ENCODE results near the gene MAP3K13.
A peak's percentile ranks its signal among the peaks of the same experiment; 100 is the strongest.
"Not testable (repeated sequence)": the region's sequence is repeated elsewhere in the genome, so short reads cannot be mapped to it uniquely, and the experiment has no call there.

Gene MAP3K13

DNA sequence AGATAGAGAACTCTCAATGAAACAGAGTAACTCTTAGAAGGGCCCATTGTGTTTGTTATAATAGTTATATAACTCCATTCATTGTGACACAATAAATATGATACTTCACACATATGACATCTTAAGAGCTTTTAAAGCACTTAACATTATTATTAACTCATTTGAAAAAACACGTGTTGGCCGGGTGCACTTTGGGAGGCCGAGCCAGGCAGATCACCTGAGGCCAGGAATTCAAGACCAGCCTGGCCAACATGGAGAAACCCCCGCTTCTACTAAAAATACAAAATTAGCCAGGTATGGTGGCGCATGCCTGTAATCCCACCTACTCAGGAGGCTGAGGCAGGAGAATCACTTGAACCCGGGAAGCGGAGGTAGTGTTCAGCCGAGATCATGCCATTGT, 88.5 kb downstream of the MAP3K13 start:
- not testable (repeated sequence) for DNase-seq (ENCODE audit: low spot score)

DNA sequence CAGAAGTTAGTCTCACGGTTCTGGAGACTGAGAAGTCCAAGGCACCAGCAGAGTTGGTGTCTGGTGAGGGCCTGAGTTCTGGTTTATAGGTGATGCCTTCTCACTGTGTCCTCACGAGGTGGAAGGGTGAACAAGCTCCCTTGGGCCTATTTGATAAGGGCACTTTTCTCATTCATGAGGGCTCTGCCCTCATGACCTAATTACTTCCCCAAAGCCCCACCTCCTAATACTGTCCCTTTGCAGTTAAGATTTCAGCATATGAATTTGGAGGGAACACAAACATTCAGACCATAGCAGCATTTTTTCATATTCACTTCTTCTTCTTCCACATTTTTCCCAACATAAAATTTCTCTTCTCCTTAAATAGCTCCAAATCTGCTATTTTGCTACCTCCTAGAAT, 94.4 kb downstream of the MAP3K13 start:
- DNase-seq (ENCODE audit: low spot score): no peak

DNA sequence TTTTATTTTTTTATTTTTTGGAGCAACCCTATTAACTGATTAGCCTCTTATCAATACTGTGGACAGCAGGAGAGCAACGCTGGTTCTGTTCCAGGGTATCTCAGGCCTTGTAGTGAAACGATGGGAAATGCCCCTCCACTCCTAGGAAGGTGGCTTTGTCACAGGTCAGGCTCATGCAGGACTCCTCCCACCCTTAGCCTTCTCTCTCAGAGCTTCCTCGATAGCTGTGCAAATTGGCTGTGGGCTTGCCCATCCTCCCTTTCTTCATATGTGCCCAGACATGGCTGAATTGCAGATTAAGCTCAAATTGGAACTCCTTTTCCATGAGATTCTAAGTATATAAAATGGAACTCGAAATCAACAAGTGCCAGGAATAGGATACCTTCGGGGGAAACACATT, 97.4 kb downstream of the MAP3K13 start:
- DNase-seq (ENCODE audit: low spot score): no peak

DNA sequence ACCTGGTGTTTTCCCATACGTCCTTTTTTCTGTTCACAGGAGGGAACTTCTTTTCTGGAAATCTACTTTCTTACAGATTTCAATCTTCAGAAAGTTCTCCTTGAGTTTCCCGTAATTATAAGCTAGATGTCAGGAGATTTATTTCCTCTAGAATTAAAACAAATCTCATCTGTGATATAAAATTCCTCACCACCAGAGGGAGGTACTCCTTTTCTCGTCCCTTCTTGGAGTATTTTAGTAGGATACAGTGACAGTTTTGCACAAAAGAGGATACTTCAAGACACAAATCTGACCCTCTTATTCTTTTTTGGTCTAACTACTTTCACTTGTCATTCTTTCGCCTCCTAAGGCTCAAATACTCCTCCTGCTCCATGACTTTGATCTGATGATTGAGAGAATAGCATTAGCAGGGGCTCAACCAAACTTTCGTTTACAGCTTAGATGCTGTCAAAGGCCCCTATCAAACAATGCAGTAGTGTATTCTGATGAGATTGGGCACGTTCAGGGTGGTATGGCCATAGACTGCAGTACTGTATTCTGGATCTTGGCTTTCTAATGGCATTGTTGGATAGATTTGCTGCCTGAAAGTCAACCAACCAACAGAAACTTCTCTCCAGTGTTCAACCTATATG, 97.9 kb downstream of the MAP3K13 start:
- DNase-seq (ENCODE audit: low spot score): peak; percentile 39

DNA sequence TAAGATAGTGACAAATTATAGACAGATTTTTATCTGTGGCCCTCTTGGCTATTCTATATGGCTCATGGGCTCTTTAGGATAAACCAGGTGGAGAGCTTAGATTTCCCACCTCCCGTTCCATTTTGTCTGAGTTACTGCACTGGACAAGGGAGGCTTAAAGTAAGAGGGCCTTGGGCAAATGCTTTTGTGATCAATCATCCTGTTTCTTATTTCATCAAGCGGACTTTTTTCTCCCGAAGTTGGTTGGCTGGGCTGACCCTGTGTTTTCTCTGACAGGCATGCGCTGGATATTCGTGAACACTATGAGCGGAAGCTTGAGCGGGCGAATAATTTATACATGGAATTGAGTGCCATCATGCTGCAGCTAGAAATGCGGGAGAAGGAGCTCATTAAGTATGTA, 102.5 kb downstream of the MAP3K13 start:
- DNase-seq (ENCODE audit: low spot score): no peak

DNA sequence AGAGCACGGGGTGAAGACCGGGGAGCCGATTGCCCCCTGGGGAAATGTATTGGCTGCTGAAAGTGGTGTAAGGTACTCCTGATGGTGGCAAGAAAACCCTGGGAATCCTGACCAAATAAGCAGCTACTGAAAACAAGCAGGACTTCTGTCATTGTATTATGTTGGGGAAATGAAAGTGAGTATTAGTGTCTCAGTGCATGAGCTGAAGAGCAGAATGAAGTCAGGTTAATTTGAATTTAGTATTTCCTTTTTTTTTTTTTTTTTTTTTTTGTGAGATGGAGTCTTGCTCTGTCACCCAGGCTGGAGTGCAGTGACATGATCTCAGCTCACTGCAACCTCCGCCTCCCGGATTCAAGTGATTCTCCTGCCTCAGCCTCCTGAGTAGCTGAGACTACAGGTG, 103.2 kb downstream of the MAP3K13 start:
- DNase-seq (ENCODE audit: low spot score): not testable (repeated sequence)

DNA sequence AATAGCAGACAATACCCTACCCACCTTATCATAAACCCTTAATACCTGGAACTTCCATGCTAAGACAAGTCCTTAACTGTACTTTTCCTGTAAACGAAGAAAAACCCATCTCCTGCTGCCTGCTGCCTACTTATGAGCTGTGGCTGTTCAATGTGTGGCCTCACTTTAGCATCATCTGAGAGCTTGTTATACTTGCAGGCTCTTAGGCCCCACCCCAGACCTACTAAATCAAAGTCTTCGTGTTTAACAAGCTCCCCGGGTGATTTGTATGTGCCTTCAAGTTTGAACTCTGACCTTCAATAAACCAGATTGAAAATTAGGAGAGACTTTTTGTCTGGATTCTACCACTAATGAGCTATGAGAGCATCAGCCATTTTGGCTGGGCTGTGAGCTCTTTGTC, 106.6 kb downstream of the MAP3K13 start:
- DNase-seq (ENCODE audit: low spot score): no peak

DNA sequence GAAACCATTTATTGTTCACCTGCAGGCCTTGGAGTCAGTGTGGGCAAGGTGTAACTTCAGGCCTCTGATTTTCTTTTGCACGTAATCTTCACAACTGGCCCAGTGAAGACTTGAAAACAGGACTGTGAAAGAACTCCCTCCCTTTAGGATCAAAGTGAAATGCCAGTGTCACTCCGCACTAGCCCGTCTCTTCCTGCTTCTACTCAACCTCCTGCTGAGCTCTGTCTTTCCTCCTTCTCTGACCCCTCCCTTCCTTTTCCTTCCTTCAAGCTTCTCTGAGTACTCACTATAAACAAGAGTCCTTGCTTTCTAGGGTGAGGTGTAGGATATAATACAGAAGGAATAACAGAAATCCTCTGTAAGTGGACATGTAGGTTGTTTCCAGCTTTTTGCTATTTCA, 107.4 kb downstream of the MAP3K13 start:
- no peak for DNase-seq (ENCODE audit: low spot score)

DNA sequence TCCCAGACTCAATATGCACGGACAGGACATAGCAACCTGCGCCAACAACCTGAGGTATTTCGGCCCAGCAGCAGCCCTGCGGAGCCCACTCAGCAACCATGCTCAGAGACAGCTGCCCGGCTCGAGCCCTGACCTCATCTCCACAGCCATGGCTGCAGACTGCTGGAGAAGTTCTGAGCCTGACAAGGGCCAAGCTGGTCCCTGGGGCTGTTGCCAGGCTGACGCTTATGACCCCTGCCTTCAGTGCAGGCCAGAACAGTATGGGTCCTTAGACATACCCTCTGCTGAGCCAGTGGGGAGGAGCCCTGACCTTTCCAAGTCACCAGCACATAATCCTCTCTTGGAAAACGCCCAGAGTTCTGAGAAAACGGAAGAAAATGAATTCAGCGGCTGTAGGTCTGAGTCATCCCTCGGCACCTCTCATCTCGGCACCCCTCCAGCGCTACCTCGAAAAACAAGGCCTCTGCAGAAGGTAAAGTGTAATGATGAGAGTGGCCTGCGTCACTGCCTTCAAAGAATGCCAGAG, 110.4 kb downstream of the MAP3K13 start:
- DNase-seq (ENCODE audit: low spot score): no peak

DNA sequence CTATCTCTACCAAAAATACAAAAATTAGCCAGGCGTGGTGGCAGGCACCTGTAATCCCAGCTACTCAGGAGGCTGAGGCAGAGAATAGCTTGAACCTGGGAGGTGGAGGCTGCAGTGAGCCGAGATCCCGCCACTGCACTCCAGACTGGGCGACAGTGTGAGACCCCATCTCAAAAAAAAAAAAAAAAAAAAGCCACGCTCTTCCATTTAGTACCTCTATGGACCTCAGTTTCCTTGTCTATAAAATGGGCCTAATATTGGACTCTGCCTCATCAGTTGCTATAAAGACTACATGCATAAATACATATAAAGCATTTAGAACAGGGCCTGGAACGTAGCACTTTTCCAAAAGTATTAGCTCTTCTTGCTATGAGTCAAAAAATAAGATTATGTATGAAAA, 112.0 kb downstream of the MAP3K13 start:
- not testable (repeated sequence) for DNase-seq (ENCODE audit: low spot score)

DNA sequence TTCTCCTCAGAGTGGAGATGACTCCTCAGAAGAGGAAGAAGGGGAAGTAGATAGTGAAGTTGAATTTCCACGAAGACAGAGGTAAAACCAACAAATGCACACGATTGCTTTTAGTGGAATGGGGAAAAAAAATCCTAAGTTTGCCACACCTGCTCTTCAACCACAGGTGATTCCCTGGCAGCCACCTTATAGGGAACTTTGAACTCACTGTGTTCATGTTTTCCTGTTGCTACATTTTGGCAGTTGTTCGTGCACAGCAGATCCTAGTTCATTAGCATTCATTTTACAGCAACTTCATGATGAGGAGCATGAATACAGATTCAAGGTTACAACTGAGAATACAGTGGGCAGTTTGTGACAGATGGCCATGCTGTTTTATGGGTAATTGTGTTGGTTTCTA, 114.4 kb downstream of the MAP3K13 start:
- DNase-seq (ENCODE audit: low spot score): no peak

DNA sequence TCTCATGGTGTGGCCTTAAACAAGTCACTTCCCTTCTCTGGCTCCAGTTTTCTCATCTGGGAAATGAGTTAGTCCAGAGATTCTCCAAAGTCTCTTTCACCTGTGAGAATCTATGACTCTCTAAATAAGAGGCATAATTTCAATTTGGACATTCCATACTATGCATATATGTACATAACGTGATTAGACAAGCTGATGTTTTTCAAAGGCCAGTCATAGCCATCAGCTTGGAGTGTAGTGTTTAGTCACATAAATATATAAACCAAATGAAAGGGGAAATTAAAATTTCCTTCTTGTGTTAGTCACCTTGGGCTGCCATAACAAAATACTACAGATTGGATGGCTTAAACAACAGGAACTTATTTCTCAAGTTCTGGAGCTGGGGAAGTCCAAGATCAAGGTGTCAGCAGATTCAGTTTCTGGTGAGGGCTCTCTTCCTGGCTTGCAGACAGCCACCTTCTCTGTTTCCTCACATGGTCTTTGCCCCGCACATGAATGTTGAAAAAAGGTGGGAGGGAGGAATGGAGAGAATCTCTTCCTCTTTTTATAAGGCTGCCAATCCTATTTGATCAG, 116.5 kb downstream of the MAP3K13 start:
- no peak for DNase-seq (ENCODE audit: low spot score)

DNA sequence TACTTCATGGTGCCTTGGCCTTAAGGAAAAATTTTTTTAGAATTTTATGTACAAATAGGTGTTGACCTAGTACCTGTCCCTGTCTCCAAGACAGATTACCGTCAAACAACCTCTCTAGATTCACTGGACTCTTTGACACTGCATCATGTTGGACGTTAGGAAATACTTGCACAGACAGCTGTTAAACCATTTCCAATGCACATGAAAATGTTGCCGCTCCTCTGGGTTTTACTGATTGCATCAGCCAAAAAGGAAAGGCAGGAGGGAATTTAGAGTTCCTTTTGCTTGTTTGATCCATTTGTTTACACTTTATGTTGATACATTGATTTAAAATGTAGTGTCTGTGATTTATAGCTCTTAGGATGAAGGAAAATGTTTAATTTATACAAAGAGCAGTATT, 121.4 kb downstream of the MAP3K13 start:
- no peak for DNase-seq (ENCODE audit: low spot score)

DNA sequence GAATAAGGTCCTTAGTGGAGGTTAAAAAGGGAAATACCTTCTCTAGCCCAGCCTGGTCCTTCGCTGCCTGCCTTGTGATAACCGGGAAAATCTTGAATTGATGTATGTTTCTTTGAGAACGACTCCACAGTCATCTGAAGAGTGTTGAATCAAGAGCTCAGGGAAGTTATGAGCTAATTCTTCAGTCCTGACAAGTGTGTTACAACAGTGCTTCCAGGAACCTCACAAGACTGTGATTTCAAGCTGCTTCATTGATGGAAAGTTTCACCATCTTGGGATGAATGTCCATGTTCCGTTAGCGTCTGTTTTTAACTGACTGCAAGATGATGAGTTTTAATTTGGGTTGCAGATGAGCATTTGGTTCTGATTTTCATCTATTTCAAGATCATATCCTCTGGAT, 123.5 kb downstream of the MAP3K13 start:
- no peak for DNase-seq (ENCODE audit: low spot score)

DNA sequence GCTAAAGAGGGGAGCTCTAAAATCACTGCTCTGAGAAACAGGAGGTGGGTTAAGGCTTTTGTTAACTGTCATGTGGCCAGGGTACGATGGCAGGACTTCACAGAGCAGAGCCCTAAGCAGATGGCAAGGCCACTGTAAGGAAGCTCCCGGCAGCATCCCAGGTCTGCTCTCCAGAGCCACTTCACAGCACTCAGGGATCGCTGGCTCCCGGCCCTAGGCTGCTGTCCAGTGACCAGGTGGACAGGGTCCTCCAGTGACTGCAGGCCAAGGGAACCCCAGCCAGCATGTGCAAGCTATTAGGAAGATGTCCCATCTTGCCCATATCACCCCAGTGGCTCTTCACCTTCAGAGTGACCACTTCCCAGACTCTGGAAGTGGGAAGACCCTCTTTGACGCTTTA, 125.5 kb downstream of the MAP3K13 start:
- DNase-seq (ENCODE audit: low spot score): no peak

DNA sequence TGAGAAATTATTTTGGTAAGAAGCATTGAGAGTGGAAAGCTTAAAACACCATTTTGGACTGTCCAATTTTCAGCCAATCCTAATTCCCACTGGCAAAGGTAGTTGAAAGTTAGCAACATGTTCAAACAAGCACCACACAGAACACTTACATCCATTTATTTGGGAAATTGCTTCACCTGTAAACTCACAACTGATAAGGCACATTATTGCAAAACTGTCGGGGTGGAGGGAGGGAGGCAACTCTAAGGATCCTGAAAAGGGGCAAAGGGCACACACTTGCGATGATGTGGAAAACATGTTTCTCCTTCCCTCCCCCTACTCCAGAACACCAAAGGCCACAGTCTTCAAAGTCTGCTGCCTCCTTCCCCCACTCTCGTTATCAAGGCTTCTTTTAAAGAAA, 126.5 kb downstream of the MAP3K13 start:
- DNase-seq (ENCODE audit: low spot score): no peak

DNA sequence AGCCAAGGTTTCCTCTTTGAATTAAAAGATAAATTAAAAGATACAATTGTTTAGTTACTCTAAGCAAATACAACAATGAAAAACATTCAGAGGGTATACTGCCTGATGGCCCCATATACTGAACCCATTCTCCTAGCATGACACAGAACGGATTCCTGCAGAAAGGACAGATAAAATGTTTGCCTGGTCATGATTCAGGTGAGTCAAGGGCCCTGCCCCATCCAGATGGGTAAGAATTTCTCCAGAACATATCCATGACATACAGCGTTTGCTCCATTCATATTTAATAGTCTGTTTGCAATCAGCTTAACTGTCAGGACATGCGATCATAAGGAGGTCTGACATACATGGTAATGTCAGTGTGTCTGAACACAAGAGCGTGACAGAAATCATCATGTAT, 127.3 kb downstream of the MAP3K13 start:
- DNase-seq (ENCODE audit: low spot score): no peak

DNA sequence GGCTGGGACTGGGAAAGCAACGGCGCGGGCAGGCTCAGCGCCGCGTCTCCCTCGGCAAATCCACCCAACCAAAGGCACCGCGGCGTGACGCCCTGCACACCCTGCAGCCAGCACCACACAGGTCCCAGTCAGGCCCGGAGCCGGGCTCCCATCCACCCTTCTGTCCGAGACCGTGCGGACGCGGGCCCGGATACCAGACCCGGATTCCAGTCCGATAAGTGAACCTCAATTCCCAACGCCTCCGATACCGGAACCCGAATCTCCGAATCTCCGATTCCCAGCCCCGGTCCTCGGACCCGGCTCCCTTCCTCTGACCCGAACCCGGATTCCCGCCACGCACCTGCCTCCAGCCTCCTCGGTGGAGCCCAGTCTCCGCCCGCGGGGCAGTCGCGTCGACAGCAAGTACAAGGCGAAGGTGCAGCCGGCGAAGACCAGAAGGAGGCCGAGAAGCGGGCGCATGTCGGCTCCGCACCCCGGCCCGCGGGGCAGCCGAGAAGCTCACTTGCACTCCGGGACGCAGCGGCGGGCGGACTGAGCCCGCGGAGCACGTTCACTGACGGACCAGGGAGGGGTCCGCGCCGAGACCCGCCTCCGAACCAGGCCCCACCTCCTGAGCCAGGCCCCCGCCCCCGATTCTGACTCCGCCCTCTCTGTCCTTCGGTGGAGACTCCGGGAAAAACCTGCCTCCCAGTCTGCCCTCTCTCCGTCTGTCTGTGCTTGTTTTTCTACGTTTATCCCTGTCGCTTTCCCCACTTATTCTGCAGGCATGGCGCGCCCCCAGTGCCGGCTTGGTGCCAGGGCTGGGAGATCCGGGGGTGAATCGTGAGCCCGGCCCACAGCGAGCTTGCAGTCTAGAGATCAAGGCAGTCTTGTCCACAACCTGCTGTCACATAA, 135.8 kb downstream of the MAP3K13 start, which contains the start of gene TMEM41A:
TSS of gene TMEM41A (minus strand) at position 533 of the 894 bp plus-strand sequence. CDS start at position 459, 74 bp downstream.
- DNase-seq (ENCODE audit: low spot score): peak; percentile 98

DNA sequence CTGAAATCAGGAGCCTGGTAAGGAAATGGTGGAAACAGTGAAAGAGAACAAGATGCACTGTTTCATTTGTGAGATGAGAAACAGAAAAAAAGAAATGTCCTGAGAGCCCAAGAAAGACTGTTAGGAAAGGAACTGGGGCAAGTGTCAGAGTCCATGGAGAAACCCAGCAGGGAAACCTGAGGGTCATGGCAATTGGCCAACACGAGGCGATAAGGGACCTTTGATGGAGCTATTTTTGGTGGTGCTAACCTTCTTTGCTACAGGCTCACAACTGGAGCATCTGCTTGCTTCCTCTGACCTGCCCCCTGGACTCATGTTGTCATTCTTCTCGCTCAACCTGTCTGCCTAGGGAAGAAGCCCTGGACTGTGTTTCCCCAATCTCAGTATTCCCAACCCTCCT, 140.1 kb downstream of the MAP3K13 start:
- no peak for DNase-seq (ENCODE audit: low spot score)

DNA sequence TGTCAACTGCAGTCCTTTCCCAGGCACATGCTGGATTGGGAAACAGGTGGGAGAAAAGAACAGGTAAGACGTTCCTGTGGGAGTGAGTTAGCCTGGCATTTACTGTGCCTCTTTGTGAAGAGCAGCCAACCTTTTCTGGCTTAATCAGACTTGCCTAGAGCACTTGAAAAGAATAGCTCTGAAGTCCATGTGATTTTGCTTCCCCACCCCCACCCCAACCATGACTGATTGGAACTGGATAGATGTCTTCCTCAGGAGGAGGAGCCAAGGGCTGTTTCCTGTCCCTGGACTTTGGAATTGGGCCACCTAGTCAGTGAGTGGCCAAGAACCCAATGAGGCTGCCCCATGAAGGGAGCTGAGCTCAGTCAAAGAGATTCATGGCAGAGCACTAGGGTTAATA, 140.6 kb downstream of the MAP3K13 start:
- DNase-seq (ENCODE audit: low spot score): no peak

DNA sequence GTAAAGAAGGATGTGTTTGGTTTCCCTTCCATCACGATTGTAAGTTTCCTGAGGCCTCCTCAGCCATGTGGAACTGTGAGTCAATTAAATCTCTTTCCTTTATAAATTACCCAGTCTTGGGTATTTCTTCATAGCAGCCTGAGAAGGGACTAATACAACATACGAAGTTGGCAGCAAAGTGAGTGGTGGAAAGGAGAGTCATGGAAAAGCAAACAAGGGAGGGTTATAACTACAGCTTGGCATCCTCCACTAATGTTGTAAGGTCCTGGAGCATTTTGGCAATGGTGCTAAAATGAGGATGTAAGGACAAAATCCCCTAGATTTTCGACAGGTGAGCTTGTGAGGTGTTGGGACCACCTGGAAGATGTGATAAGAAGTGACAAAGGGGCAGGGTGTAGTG, 141.7 kb downstream of the MAP3K13 start:
- DNase-seq (ENCODE audit: low spot score): no peak

DNA sequence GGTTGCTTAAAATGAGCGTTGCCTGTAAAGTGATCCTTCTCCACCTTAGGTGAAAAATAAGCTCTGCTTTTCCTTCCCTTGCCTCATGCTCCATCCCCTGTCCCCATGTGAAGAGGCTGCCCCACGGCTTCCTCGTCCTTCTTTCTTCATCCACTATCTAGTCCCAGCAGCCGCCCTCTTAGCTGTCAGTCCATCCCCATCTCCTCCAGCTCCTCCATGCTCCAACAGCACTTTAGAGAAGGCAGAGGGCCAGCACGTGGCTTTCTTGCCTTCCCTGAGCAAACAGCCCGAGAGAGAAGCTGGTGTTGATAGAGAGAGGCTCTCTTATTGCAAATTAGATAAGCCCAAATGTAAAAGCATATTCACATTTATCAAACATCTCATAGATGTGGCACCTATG, 144.9 kb downstream of the MAP3K13 start:
- no peak for DNase-seq (ENCODE audit: low spot score)

All from D341Med (cell line).